Parathyroid adenoma (tissue), 2 donors: ENCODE data around the gene FRS3.

Source experiments
- H2AFZ ChIP-seq: fragments of 300-600 bp; sonication (generic); one replicate; pipeline ENCODE4 v1.7.0; 2017; ENCODE audit warnings: antibody characterized with exemption, mild to moderate bottlenecking
- H3K27ac ChIP-seq: fragments of 300-600 bp; sonication (generic); one replicate; pipeline ENCODE4 v1.7.0; 2017
- H3K27me3 ChIP-seq: fragments of 300-600 bp; sonication (generic); one replicate; pipeline ENCODE4 v1.7.0; 2017; ENCODE audit warnings: low read length; ENCODE audit not compliant: control insufficient read depth, insufficient read depth
- H3K36me3 ChIP-seq: fragments of 300-600 bp; sonication (generic); one replicate; pipeline ENCODE4 v1.7.0; 2017; ENCODE audit warnings: low read length; ENCODE audit not compliant: control insufficient read depth, insufficient read depth
- H3K4me1 ChIP-seq: fragments of 300-600 bp; sonication (generic); one replicate; pipeline ENCODE4 v1.7.0; 2017; ENCODE audit warnings: control low read depth
- H3K4me2 ChIP-seq: fragments of 300-600 bp; sonication (generic); one replicate; pipeline ENCODE4 v1.7.0; 2017; ENCODE audit warnings: low read length
- H3K4me3 ChIP-seq: fragments of 300-600 bp; sonication (generic); one replicate; pipeline ENCODE4 v1.7.0; 2017; ENCODE audit warnings: low read depth, low read length
- H3K79me2 ChIP-seq: fragments of 300-600 bp; sonication (generic); one replicate; pipeline ENCODE4 v1.7.0; 2017; ENCODE audit warnings: control low read depth
- H3K9ac ChIP-seq: fragments of 300-600 bp; sonication (generic); one replicate; pipeline ENCODE4 v1.7.0; 2017; ENCODE audit warnings: mild to moderate bottlenecking
- H3K9me3 ChIP-seq: fragments of 300-600 bp; sonication (generic); one replicate; pipeline ENCODE4 v1.7.0; 2017; ENCODE audit warnings: low read length; ENCODE audit not compliant: control insufficient read depth
- CTCF ChIP-seq: fragments of 300-600 bp; sonication (generic); IDR thresholded peaks from one replicate; pipeline ENCODE4 v1.7.0; 2017; ENCODE audit warnings: antibody characterized with exemption, mild to moderate bottlenecking
- donor health status: primary hyperparathyroidism.

Gene FRS3

DNA sequence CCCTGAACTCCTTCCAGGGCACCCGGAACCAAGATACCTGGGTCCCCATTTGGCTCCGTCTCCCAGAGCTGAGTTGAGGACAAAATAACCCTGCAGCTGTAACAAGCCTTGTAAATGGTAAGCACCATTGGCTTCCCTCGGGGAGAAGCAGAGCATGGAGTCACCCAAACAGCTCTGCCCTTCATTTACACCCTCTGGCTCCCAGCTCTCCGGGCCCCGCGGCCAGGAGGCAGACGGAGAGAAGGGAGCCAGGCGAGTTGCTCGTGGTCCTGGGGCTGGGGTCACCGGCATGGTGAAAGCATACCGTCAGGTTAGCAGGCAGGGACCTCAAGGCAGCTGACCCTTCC, 46.4 kb downstream of the FRS3 start:
- no peak overlapping the region for H3K9ac ChIP-seq
- H2AFZ ChIP-seq = peak overlapping the region; percentile 92
- H3K9me3 ChIP-seq = no peaks in the 10 kb centered on the region
- no peaks in the 10 kb centered on the region for H3K36me3 ChIP-seq
- no peaks in the 10 kb centered on the region for H3K27me3 ChIP-seq
- H3K27ac ChIP-seq = peak overlapping the region; percentile 90
- no peak for TF ChIP-seq CTCF
- H3K4me3 ChIP-seq = peak overlapping the region; percentile 71
- H3K79me2 ChIP-seq = peaks cover 38% of the 10 kb centered on the region
- peak overlapping the region; percentile 65 for H3K4me2 ChIP-seq
- peaks cover 24% of the 10 kb centered on the region for H3K4me1 ChIP-seq

- Histone ChIP-seq H3K9ac (no peak overlapping the region), H3K9me3 (no peaks in the 10 kb centered on the region), H3K27ac (peak overlapping the region; percentile 90), H2AFZ (no peak overlapping the region), H3K36me3 (no peaks in the 10 kb centered on the region), H3K4me1 (peaks cover 24% of the 10 kb centered on the region), H3K27me3 (no peaks in the 10 kb centered on the region), H3K4me3 (peak overlapping the region; percentile 71), H3K79me2 (peaks cover 44% of the 10 kb centered on the region), H3K4me2 (peak overlapping the region; percentile 65)
- TF ChIP-seq CTCF = no peak
Measured at GRCh38 chr6:41732591-41733359, 46.9 kb downstream of the FRS3 start.

- H3K9ac ChIP-seq = no peak overlapping the region
Measured at GRCh38 chr6:41732149-41732548, 47.6 kb downstream of the FRS3 start.

GRCh38 chr6:41731561-41732086, 48.1 kb downstream of the FRS3 start:
- Histone ChIP-seq H3K36me3 (no peaks in the 10 kb centered on the region), H3K27me3 (no peaks in the 10 kb centered on the region), H3K4me1 (peaks cover 24% of the 10 kb centered on the region), H3K4me2 (peak overlapping the region; percentile 37), H3K79me2 (peaks cover 55% of the 10 kb centered on the region), H3K9me3 (no peaks in the 10 kb centered on the region), H3K4me3 (no peak overlapping the region), H3K27ac (no peak overlapping the region), H2AFZ (no peak overlapping the region), H3K9ac (no peak overlapping the region)
- TF ChIP-seq CTCF = no peak

More at GRCh38 chr6:41732149-41732548, 47.6 kb downstream of the FRS3 start:
- Histone ChIP-seq H3K79me2 (peaks cover 50% of the 10 kb centered on the region), H3K4me1 (peaks cover 24% of the 10 kb centered on the region), H3K4me2 (no peak overlapping the region), H3K36me3 (no peaks in the 10 kb centered on the region), H3K27ac (no peak overlapping the region), H2AFZ (no peak overlapping the region), H3K9me3 (no peaks in the 10 kb centered on the region), H3K27me3 (no peaks in the 10 kb centered on the region), H3K4me3 (peak overlapping the region; percentile 71)
- no peak for TF ChIP-seq CTCF
